Measurements from ENCODE around the gene FAF1. TPM values are rescaled to one million over a fixed set of nuclear protein-coding genes. Genes with fewer than 3 reads are reported as not detected.

FAF1 gene
- total RNA-seq, 1 experiment from 2014 or later, result 73.2 TPM

DNA sequence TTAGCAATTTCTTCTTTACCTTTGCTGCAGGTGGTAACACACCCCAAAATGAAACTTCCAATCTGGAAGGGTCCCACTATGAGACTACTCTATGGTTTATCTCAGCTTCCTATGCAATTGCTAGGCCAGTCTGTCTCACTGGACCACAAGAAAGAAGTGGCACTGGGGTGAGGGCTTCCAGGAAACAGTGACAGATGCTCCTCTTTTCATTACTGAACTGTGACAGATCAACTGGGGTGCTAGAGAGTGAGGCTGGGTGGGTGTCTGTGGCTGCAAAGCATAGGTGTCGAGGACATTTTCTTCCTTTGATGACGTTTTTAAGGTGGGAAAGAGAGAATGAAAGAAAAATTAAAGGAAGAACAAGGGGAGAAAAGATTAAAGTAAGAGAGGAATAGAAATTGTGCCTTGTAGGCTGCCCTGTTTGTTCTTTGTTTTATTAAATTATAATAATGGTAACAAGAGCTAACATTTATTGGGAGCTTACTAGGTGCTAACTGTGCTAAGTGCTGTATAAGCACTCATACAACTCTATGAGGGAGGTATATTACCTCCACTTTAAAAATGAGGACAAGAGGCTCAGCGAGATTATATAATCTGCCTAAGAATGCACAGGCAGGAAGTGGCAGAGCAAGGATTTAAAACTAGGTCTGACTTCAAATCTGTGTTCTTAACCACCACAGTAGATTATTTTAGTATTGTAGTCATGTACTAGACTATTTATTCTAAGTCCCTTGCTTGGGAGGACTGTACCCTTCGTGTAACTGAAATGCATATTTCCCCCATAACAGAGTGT lies 509.0 kb downstream of the FAF1 start:
- Histone ChIP-seq H3K27ac (ENCODE audit: low read depth, low read length) (no peak overlapping the region), H3K9me2 (ENCODE audit: insufficient read depth) (no peaks in the 10 kb centered on the region), H3K4me1 (ENCODE audit: control insufficient read depth in 1 of 2, insufficient read depth in 2 of 2, low read length in 2 of 2) (no peaks in the 10 kb centered on the region), H3K27me3 (ENCODE audit: insufficient read depth, low read length) (no peaks in the 10 kb centered on the region), H2AFZ (ENCODE audit: low read depth, low read length, poor library complexity, severe bottlenecking) (no peak overlapping the region), H3K79me2 (ENCODE audit: insufficient read depth, low read length) (no peaks in the 10 kb centered on the region), H3K9me3 (ENCODE audit: control insufficient read depth in 1 of 2, insufficient read depth in 1 of 2, low read depth in 1 of 2, low read length in 2 of 2) (no peaks in the 10 kb centered on the region), H3K36me3 (ENCODE audit: control insufficient read depth in 1 of 2, insufficient read depth in 2 of 2, low read length in 2 of 2) (no peaks in the 10 kb centered on the region), H3K9ac (ENCODE audit: low read length) (no peak overlapping the region), H4K20me1 (ENCODE audit: insufficient read depth) (no peaks in the 10 kb centered on the region), H3K4me2 (ENCODE audit: low read length) (no peak overlapping the region), H3K4me3 (replicated peaks in 1 of 2; ENCODE audit: low read depth in 1 of 2, low read length in 2 of 2) (no peak overlapping the region)
- RAD21 ChIA-PET (ENCODE audit: low non-redundant PET in 1 of 2, low total read pairs in 2 of 2, uncharacterized antibody in 2 of 2, unreplicated experiment in 2 of 2), result no interaction called here
- POLR2A ChIA-PET, result no interaction called here
- TF ChIP-seq CBX3 (IDR thresholded peaks at IDR 0.05; ENCODE audit: low read depth) (no peak), SIN3A (IDR thresholded peaks at IDR 0.05; ENCODE audit: low read depth) (no peak), JUND (IDR thresholded peaks at IDR 0.05) (no peak), EZH2 (IDR thresholded peaks at IDR 0.05) (no peak), POLR2AphosphoS5 (IDR thresholded peaks at IDR 0.05; ENCODE audit: low read depth, low read length) (no peak)
- TF ChIP-seq, protein P1, sequence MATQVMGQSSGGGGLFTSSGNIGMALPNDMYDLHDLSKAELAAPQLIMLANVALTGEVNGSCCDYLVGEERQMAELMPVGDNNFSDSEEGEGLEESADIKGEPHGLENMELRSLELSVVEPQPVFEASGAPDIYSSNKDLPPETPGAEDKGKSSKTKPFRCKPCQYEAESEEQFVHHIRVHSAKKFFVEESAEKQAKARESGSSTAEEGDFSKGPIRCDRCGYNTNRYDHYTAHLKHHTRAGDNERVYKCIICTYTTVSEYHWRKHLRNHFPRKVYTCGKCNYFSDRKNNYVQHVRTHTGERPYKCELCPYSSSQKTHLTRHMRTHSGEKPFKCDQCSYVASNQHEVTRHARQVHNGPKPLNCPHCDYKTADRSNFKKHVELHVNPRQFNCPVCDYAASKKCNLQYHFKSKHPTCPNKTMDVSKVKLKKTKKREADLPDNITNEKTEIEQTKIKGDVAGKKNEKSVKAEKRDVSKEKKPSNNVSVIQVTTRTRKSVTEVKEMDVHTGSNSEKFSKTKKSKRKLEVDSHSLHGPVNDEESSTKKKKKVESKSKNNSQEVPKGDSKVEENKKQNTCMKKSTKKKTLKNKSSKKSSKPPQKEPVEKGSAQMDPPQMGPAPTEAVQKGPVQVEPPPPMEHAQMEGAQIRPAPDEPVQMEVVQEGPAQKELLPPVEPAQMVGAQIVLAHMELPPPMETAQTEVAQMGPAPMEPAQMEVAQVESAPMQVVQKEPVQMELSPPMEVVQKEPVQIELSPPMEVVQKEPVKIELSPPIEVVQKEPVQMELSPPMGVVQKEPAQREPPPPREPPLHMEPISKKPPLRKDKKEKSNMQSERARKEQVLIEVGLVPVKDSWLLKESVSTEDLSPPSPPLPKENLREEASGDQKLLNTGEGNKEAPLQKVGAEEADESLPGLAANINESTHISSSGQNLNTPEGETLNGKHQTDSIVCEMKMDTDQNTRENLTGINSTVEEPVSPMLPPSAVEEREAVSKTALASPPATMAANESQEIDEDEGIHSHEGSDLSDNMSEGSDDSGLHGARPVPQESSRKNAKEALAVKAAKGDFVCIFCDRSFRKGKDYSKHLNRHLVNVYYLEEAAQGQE (IDR thresholded peaks at IDR 0.05; ENCODE audit: low read depth), result no peak
- TF ChIP-seq, protein P2, sequence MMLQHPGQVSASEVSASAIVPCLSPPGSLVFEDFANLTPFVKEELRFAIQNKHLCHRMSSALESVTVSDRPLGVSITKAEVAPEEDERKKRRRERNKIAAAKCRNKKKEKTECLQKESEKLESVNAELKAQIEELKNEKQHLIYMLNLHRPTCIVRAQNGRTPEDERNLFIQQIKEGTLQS (IDR thresholded peaks at IDR 0.05), result no peak
- intact Hi-C loops (cut with micrococcal nuclease), result no loop called here
- DNase-seq (ENCODE audit: low read depth, low spot score), result no peak
- CTCF ChIA-PET, result no interaction called here
- BruUV-seq (replicated peaks), result no TSS peak
- ATAC-seq, result no peak
